Measurements from ENCODE around the gene COASY. TPM values are rescaled to one million over a fixed set of nuclear protein-coding genes. Genes with fewer than 3 reads are reported as not detected.

The COASY gene
- total RNA-seq, 1 donor from 2014 or later = 51.7 TPM

- peak; percentile 95 for DNase-seq (ENCODE audit: extremely low spot score, unreplicated experiment)
- peak overlapping the region; percentile 52 for H3K4me3 Mint-ChIP-seq (ENCODE audit: unreplicated experiment)
- no peaks in the 10 kb centered on the region for H3K9me3 Mint-ChIP-seq (ENCODE audit: unreplicated experiment)
- H3K27ac Mint-ChIP-seq (ENCODE audit: unreplicated experiment) = peak overlapping the region; percentile 99
- H3K4me1 Mint-ChIP-seq (ENCODE audit: unreplicated experiment) = peaks cover 69% of the 10 kb centered on the region
- no peak for TF ChIP-seq CTCF (IDR thresholded peaks at IDR 0.05)
- H3K36me3 Mint-ChIP-seq (ENCODE audit: unreplicated experiment) = no peaks in the 10 kb centered on the region
- H3K27me3 Mint-ChIP-seq (ENCODE audit: unreplicated experiment) = no peaks in the 10 kb centered on the region
Observed at GRCh38 chr17:42519546-42520491, 42.1 kb upstream of the COASY start.

- Mint-ChIP-seq H3K4me1 (ENCODE audit: unreplicated experiment) (peaks cover 74% of the 10 kb centered on the region), H3K27ac (ENCODE audit: unreplicated experiment) (peak overlapping the region; percentile 99)
Observed at GRCh38 chr17:42520540-42520951, 41.4 kb upstream of the COASY start.

GRCh38 chr17:42521036-42521435, 40.9 kb upstream of the COASY start:
- TF ChIP-seq CTCF (IDR thresholded peaks at IDR 0.05) = no peak
- DNase-seq (ENCODE audit: extremely low spot score, unreplicated experiment) = no peak
- Mint-ChIP-seq H3K36me3 (ENCODE audit: unreplicated experiment) (no peaks in the 10 kb centered on the region), H3K4me1 (ENCODE audit: unreplicated experiment) (peaks cover 74% of the 10 kb centered on the region), H3K27me3 (ENCODE audit: unreplicated experiment) (no peaks in the 10 kb centered on the region), H3K27ac (ENCODE audit: unreplicated experiment) (peak overlapping the region; percentile 99), H3K4me3 (ENCODE audit: unreplicated experiment) (peak overlapping the region; percentile 52), H3K9me3 (ENCODE audit: unreplicated experiment) (no peaks in the 10 kb centered on the region)

More at GRCh38 chr17:42520540-42520951, 41.4 kb upstream of the COASY start:
- no peaks in the 10 kb centered on the region for H3K9me3 Mint-ChIP-seq (ENCODE audit: unreplicated experiment)
- H3K4me3 Mint-ChIP-seq (ENCODE audit: unreplicated experiment) = peak overlapping the region; percentile 52
- TF ChIP-seq CTCF (IDR thresholded peaks at IDR 0.05) = peak; percentile 37
- no peaks in the 10 kb centered on the region for H3K27me3 Mint-ChIP-seq (ENCODE audit: unreplicated experiment)
- DNase-seq (ENCODE audit: extremely low spot score, unreplicated experiment) = no peak
- no peaks in the 10 kb centered on the region for H3K36me3 Mint-ChIP-seq (ENCODE audit: unreplicated experiment)

- DNase-seq (ENCODE audit: extremely low spot score, unreplicated experiment) = no peak
- Mint-ChIP-seq H3K9me3 (ENCODE audit: unreplicated experiment) (no peaks in the 10 kb centered on the region), H3K27ac (ENCODE audit: unreplicated experiment) (peak overlapping the region; percentile 99), H3K4me3 (ENCODE audit: unreplicated experiment) (peak overlapping the region; percentile 14), H3K27me3 (ENCODE audit: unreplicated experiment) (no peaks in the 10 kb centered on the region), H3K36me3 (ENCODE audit: unreplicated experiment) (no peaks in the 10 kb centered on the region), H3K4me1 (ENCODE audit: unreplicated experiment) (peaks cover 77% of the 10 kb centered on the region)
- no peak for TF ChIP-seq CTCF (IDR thresholded peaks at IDR 0.05)
Observed at GRCh38 chr17:42521666-42522262, 40.2 kb upstream of the COASY start.

GRCh38 chr17:42522263-42522790, 39.6 kb upstream of the COASY start:
- peak overlapping the region; percentile 26 for H3K4me3 Mint-ChIP-seq (ENCODE audit: unreplicated experiment)

More at GRCh38 chr17:42522263-42522790, 39.6 kb upstream of the COASY start:
- DNase-seq (ENCODE audit: extremely low spot score, unreplicated experiment) = no peak
- Mint-ChIP-seq H3K27me3 (ENCODE audit: unreplicated experiment) (no peaks in the 10 kb centered on the region), H3K27ac (ENCODE audit: unreplicated experiment) (peak overlapping the region; percentile 99), H3K9me3 (ENCODE audit: unreplicated experiment) (no peaks in the 10 kb centered on the region), H3K36me3 (ENCODE audit: unreplicated experiment) (no peaks in the 10 kb centered on the region), H3K4me1 (ENCODE audit: unreplicated experiment) (peaks cover 79% of the 10 kb centered on the region)
- no peak for TF ChIP-seq CTCF (IDR thresholded peaks at IDR 0.05)

Measured in osteocyte (in vitro differentiated cells).